Neutrophil (primary cell): Measurements from ENCODE around the gene PMEPA1.

Experiments used
- H3K27ac ChIP-seq: fragments of 200-600 bp; sonication (generic); 2 replicates; pipeline ENCODE4 v1.5.1; 2016; ENCODE audit warnings: mild to moderate bottlenecking, moderate library complexity
- H3K27me3 ChIP-seq: fragments of 200-600 bp; sonication (generic); 2 replicates; pipeline ENCODE4 v1.6.0; 2016; ENCODE audit warnings: mild to moderate bottlenecking
- H3K36me3 ChIP-seq: fragments of 200-600 bp; sonication (generic); 2 replicates; pipeline ENCODE4 v1.5.1; 2017
- H3K4me1 ChIP-seq, 2 experiments: fragments of 200-600 bp in 1 of 2; sonication (generic) in 1 of 2; 1 replicate in 1 of 2; 2 replicates in 1 of 2; pipeline versions ENCODE4 v1.5.1 to v1.6.1; 2013 to 2016; ENCODE audit warnings: low read depth in 1 of 2, low read length in 1 of 2, mild to moderate bottlenecking in 1 of 2, moderate library complexity in 1 of 2; ENCODE audit not compliant: control insufficient read depth in 1 of 2, insufficient read depth in 1 of 2
- H3K4me3 ChIP-seq, 2 experiments: fragments of 200-600 bp in 1 of 2; sonication (generic) in 1 of 2; 1 replicate in 1 of 2; 2 replicates in 1 of 2; pipeline ENCODE4 v1.5.1; 2013 to 2016; ENCODE audit warnings: low read depth in 1 of 2, low read length in 1 of 2, mild to moderate bottlenecking in 1 of 2, moderate library complexity in 1 of 2
- H3K9me3 ChIP-seq: fragments of 200-600 bp; sonication (generic); 2 replicates; pipeline ENCODE4 v1.5.1; 2016
- CTCF ChIP-seq: fragments of 200-600 bp; sonication (generic); IDR thresholded peaks from 2 replicates; pipeline ENCODE4 v1.5.1; 2016; ENCODE audit warnings: antibody characterized with exemption

The PMEPA1 gene

GRCh38 chr20:57628047-57628961 lies 81.5 kb downstream of the PMEPA1 start:
- Histone ChIP-seq H3K27me3 (peaks cover 14% of the 10 kb centered on the region), H3K9me3 (no peaks in the 10 kb centered on the region), H3K4me1 (peaks cover 38 to 44% of the 10 kb centered on the region in 2 experiments), H3K36me3 (no peaks in the 10 kb centered on the region), H3K27ac (peak overlapping the region; percentile 97), H3K4me3 (peak overlapping the region; percentile 51 to 66)
- no peak for TF ChIP-seq CTCF

- H3K9me3 ChIP-seq: no peaks in the 10 kb centered on the region
- H3K27me3 ChIP-seq: peaks cover 7% of the 10 kb centered on the region
- peak overlapping the region; percentile 97 for H3K27ac ChIP-seq
- H3K4me1 ChIP-seq: peaks cover 38 to 48% of the 10 kb centered on the region in 2 experiments
- TF ChIP-seq CTCF: no peak
- no peaks in the 10 kb centered on the region for H3K36me3 ChIP-seq
- peak overlapping the region; percentile 51 to 66 for H3K4me3 ChIP-seq
Measured at GRCh38 chr20:57627339-57627738, 82.5 kb downstream of the PMEPA1 start.

- no peaks in the 10 kb centered on the region for H3K36me3 ChIP-seq
- no peaks in the 10 kb centered on the region for H3K27me3 ChIP-seq
- H3K4me3 ChIP-seq: no peak overlapping the region
- peaks cover 47 to 59% of the 10 kb centered on the region in 2 experiments for H3K4me1 ChIP-seq
- no peak for TF ChIP-seq CTCF
- peak overlapping the region; percentile 97 for H3K27ac ChIP-seq
- H3K9me3 ChIP-seq: no peaks in the 10 kb centered on the region
Measured at GRCh38 chr20:57625978-57626377, 83.8 kb downstream of the PMEPA1 start.

GRCh38 chr20:57625181-57625958 lies 84.4 kb downstream of the PMEPA1 start:
- TF ChIP-seq CTCF: no peak
- H3K4me3 ChIP-seq: no peak overlapping the region
- peaks cover 53 to 62% of the 10 kb centered on the region in 2 experiments for H3K4me1 ChIP-seq
- H3K36me3 ChIP-seq: no peaks in the 10 kb centered on the region
- H3K9me3 ChIP-seq: no peaks in the 10 kb centered on the region
- no peaks in the 10 kb centered on the region for H3K27me3 ChIP-seq
- no peak overlapping the region for H3K27ac ChIP-seq

DNA sequence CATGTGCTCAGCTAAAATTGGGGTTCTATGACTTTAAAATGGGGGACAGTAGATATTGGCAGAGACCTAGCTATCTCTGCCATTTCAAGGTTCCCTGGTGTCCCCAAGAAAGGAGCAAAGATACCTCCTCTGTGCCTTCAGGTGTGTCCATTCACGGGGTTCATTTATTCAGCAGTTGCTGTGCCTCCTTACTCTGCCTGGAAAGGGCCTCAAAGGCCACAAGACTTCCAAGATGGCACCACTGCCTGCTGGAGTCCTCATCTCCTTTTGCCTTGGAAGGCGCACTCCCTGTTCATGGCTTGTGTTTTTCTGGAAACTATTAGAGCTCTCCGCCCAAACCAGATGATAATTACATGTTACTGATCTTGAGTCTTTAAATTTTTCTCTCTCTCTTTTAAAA lies 85.7 kb downstream of the PMEPA1 start:
- TF ChIP-seq CTCF: no peak
- Histone ChIP-seq H3K4me1 (peaks cover 53 to 59% of the 10 kb centered on the region in 2 experiments), H3K27ac (no peak overlapping the region), H3K9me3 (no peaks in the 10 kb centered on the region), H3K4me3 (no peak overlapping the region), H3K36me3 (no peaks in the 10 kb centered on the region), H3K27me3 (no peaks in the 10 kb centered on the region)
